Panc1 (cell line): ENCODE data around the gene TRDN. TPM values are rescaled to one million over a fixed set of nuclear protein-coding genes. Genes with fewer than 3 reads are reported as not detected.

Experiments used
- ATAC-seq: fragments of 200-7000 bp; cut with Tn5 transposase; 2 replicates; pipeline ENCODE4 v1.9.1; 2020; ENCODE audit warnings: mild to moderate bottlenecking, moderate library complexity
- BruUV-seq: library from RNA; stranded (reverse); fragments of 400-500 nt; replicated peaks from 2 replicates; lab custom pipeline; 2021; lab: Mats Ljungman, UMichigan
- CTCF ChIA-PET: fragments of 300-600 bp; sonication (Branson Sonifier 250); formaldehyde crosslinking; loops from one replicate; lab custom pipeline; 2022; ENCODE audit warnings: antibody characterized with exemption; lab: Charles Lee
- POLR2A ChIA-PET: fragments of 300-600 bp; sonication (Branson Sonifier 250); formaldehyde crosslinking; loops from one replicate; lab custom pipeline; 2022; ENCODE audit warnings: antibody characterized with exemption; lab: Charles Lee
- DNase-seq: peaks from one replicate; pipeline ENCODE4 v3.0.0-alpha.2; 2010; ENCODE audit warnings: low read depth, low spot score
- H3K27ac ChIP-seq: 2 replicates; pipeline ENCODE4 v1.5.1; 2011; ENCODE audit warnings: mild to moderate bottlenecking, low read length, inconsistent platforms
- H3K27me3 ChIP-seq: fragments of 200-500 bp; sonication (Bioruptor generic); 2 replicates; pipeline ENCODE4 v1.6.0; 2014; ENCODE audit warnings: low read length, inconsistent platforms; ENCODE audit not compliant: control insufficient read depth, insufficient read depth
- H3K36me3 ChIP-seq: fragments of 200-500 bp; sonication (Bioruptor generic); 2 replicates; pipeline ENCODE4 v1.5.1; 2014; ENCODE audit warnings: inconsistent platforms, mild to moderate bottlenecking, low read length, moderate library complexity; ENCODE audit not compliant: control insufficient read depth, insufficient read depth
- H3K4me1 ChIP-seq: 2 replicates; pipeline ENCODE4 v1.5.1; 2011; ENCODE audit warnings: inconsistent platforms, mild to moderate bottlenecking, low read length, moderate library complexity; ENCODE audit not compliant: control insufficient read depth, insufficient read depth
- H3K4me3 ChIP-seq, 2 experiments: 2 replicates each; pipeline ENCODE4 v1.5.1; 2011 to 2012; ENCODE audit warnings: low read depth in 2 of 2, low read length in 2 of 2, mild to moderate bottlenecking in 2 of 2, inconsistent platforms in 1 of 2, moderate library complexity in 1 of 2
- H3K9me3 ChIP-seq: fragments of 200-500 bp; sonication (Bioruptor generic); 2 replicates; pipeline ENCODE4 v1.5.1; 2014; ENCODE audit warnings: low read depth, mild to moderate bottlenecking, inconsistent platforms, low read length, moderate library complexity; ENCODE audit not compliant: control insufficient read depth, insufficient read depth
- POLR2AphosphoS5 ChIP-seq: IDR thresholded peaks from 2 replicates; pipeline ENCODE4 v1.6.1; 2012; ENCODE audit warnings: mild to moderate bottlenecking, low read depth, low read length, moderate library complexity
- SIN3A ChIP-seq: IDR thresholded peaks from 2 replicates; pipeline ENCODE4 v1.6.1; 2012; ENCODE audit warnings: low read depth, mild to moderate bottlenecking, low read length, moderate library complexity, borderline replicate concordance; ENCODE audit not compliant: insufficient read depth
- TCF7L2 ChIP-seq: IDR thresholded peaks from 2 replicates; pipeline ENCODE4 v1.6.1; 2011; ENCODE audit warnings: mild to moderate bottlenecking, low read depth, low read length, inconsistent platforms
- in situ Hi-C: cut with HindIII; loops from 2 replicates; pipeline ENCODE4 v1.10.0; 2016; ENCODE audit warnings: low sequenced_read_pairs, low pct_unique_long_range_greater_than_20kb
- intact Hi-C: fragments of 100-400 bp; cut with micrococcal nuclease; formaldehyde crosslinking; loops from one replicate; pipeline ENCODE4 v1.10.0; 2022; ENCODE audit not compliant: unreplicated experiment
- total RNA-seq: library from RNA; stranded (reverse); gene quantifications from one replicate; pipeline ENCODE4 v1.2.1, GENCODE V29; 2021; ENCODE audit not compliant: unreplicated experiment
- TF ChIP-seq, protein P1 (sequence below), 2 experiments: IDR thresholded peaks; 2 replicates each; pipeline ENCODE4 v1.6.1; 2011 to 2012; ENCODE audit warnings: low read depth in 2 of 2, control low read depth in 1 of 2, low read length in 1 of 2, mild to moderate bottlenecking in 1 of 2, moderate library complexity in 1 of 2; ENCODE audit not compliant: insufficient read depth in 1 of 2
- TF ChIP-seq, protein P2 (sequence below): fragments of 450-650 bp; IDR thresholded peaks from 2 replicates; pipeline ENCODE4 v1.5.1; 2017; ENCODE audit warnings: mild to moderate bottlenecking

Gene TRDN
- total RNA-seq, 1 experiment from 2014 or later = not detected

DNA sequence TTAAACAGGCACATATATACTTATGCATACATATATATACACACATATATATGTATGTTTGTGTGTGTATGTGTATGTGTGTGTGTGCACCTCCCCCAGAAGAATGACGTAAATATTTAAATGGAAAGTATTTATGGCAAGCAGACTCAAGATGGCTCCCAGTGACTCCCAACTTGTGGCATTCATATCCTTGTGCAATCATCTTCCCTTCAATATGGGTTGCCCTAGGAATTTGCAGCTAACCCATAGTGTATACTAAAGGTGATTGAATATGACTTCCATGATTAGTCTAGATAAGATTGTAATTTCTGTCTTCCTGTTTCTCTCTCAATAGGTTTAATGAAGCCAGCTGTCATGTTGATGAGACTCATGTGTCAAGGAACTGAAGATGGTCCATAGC, 127.6 kb downstream of the TRDN start:
- no peaks in the 10 kb centered on the region for H3K9me3 ChIP-seq
- ATAC-seq (no peak), DNase-seq (no peak)
- in situ Hi-C loops (no loop called here), intact Hi-C loops (no loop called here)
- no peaks in the 10 kb centered on the region for H3K36me3 ChIP-seq
- CTCF ChIA-PET = no interaction called here
- H3K4me3 ChIP-seq = no peak overlapping the region
- POLR2A ChIA-PET = no interaction called here
- no TSS peak for BruUV-seq
- TF ChIP-seq POLR2AphosphoS5 = no peak
- TF ChIP-seq, protein P1, sequence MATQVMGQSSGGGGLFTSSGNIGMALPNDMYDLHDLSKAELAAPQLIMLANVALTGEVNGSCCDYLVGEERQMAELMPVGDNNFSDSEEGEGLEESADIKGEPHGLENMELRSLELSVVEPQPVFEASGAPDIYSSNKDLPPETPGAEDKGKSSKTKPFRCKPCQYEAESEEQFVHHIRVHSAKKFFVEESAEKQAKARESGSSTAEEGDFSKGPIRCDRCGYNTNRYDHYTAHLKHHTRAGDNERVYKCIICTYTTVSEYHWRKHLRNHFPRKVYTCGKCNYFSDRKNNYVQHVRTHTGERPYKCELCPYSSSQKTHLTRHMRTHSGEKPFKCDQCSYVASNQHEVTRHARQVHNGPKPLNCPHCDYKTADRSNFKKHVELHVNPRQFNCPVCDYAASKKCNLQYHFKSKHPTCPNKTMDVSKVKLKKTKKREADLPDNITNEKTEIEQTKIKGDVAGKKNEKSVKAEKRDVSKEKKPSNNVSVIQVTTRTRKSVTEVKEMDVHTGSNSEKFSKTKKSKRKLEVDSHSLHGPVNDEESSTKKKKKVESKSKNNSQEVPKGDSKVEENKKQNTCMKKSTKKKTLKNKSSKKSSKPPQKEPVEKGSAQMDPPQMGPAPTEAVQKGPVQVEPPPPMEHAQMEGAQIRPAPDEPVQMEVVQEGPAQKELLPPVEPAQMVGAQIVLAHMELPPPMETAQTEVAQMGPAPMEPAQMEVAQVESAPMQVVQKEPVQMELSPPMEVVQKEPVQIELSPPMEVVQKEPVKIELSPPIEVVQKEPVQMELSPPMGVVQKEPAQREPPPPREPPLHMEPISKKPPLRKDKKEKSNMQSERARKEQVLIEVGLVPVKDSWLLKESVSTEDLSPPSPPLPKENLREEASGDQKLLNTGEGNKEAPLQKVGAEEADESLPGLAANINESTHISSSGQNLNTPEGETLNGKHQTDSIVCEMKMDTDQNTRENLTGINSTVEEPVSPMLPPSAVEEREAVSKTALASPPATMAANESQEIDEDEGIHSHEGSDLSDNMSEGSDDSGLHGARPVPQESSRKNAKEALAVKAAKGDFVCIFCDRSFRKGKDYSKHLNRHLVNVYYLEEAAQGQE (IDR thresholded peaks at IDR 0.05; ENCODE audit: insufficient read depth in 1 of 2, low read depth in 2 of 2, low read length in 1 of 2) = no peak
- TF ChIP-seq SIN3A = no peak
- no peak for TF ChIP-seq TCF7L2
- TF ChIP-seq, protein P2, sequence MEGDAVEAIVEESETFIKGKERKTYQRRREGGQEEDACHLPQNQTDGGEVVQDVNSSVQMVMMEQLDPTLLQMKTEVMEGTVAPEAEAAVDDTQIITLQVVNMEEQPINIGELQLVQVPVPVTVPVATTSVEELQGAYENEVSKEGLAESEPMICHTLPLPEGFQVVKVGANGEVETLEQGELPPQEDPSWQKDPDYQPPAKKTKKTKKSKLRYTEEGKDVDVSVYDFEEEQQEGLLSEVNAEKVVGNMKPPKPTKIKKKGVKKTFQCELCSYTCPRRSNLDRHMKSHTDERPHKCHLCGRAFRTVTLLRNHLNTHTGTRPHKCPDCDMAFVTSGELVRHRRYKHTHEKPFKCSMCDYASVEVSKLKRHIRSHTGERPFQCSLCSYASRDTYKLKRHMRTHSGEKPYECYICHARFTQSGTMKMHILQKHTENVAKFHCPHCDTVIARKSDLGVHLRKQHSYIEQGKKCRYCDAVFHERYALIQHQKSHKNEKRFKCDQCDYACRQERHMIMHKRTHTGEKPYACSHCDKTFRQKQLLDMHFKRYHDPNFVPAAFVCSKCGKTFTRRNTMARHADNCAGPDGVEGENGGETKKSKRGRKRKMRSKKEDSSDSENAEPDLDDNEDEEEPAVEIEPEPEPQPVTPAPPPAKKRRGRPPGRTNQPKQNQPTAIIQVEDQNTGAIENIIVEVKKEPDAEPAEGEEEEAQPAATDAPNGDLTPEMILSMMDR = no peak
- no peaks in the 10 kb centered on the region for H3K4me1 ChIP-seq
- H3K27ac ChIP-seq = no peak overlapping the region
- H3K27me3 ChIP-seq = no peaks in the 10 kb centered on the region

DNA sequence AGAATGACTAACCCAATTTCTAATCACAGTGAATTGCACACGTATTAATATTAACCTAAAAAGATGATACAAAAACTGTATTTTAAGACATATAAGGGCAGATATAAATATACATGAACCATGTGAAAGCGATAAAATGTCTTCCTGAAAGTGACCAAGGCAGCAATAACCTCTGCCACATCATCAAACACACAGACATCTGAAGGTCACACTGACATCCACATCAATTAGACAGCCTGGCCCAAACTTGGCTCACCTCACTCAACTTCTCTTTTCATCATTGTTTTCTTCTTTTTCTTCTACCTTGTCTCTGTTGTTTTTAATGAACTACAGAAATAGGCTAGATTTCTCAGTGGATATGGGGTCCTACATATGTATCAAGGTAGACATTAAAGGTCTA, 128.5 kb downstream of the TRDN start:
- DNase-seq (no peak), ATAC-seq (no peak)
- Histone ChIP-seq H3K9me3 (no peaks in the 10 kb centered on the region), H3K36me3 (no peaks in the 10 kb centered on the region), H3K27me3 (no peaks in the 10 kb centered on the region), H3K4me3 (no peak overlapping the region), H3K4me1 (no peaks in the 10 kb centered on the region), H3K27ac (no peak overlapping the region)
- no TSS peak for BruUV-seq
- POLR2A ChIA-PET = no interaction called here
- TF ChIP-seq, protein P1 (IDR thresholded peaks at IDR 0.05; ENCODE audit: insufficient read depth in 1 of 2, low read depth in 2 of 2, low read length in 1 of 2) = no peak
- TF ChIP-seq, protein P2 = no peak
- TF ChIP-seq POLR2AphosphoS5 (no peak), TCF7L2 (no peak), SIN3A (no peak)
- CTCF ChIA-PET = no interaction called here
- in situ Hi-C loops = no loop called here
- intact Hi-C loops = no loop called here
